ENCODE measurements around the gene PNPLA8. TPM values are rescaled to one million over a fixed set of nuclear protein-coding genes. Genes with fewer than 3 reads are reported as not detected.

PNPLA8 gene
- polyA plus RNA-seq, 3 donors: 10.2 to 80.0 (median 55.5) TPM

- peaks cover 68 to 85% (median 81%) of the 10 kb centered on the region in 3 donors for H3K27me3 Mint-ChIP-seq (ENCODE audit: low read depth in 3 of 3)
- H3K4me3 Mint-ChIP-seq: peak overlapping the region in 1 of 2 donors; percentile 77
- H3K4me3 ChIP-seq (replicated peaks in 1 of 3; ENCODE audit: low read depth in 2 of 3, low read length in 3 of 3): no peak overlapping the region
- H3K27ac Mint-ChIP-seq: no peak overlapping the region
- WGBS (ENCODE audit: insufficient coverage): no CpG with 5 or more reads among the region's 4 CpGs
- no peak overlapping the region for H3K9ac ChIP-seq (ENCODE audit: insufficient read depth, low read length, poor library complexity, severe bottlenecking)
- H3K36me3 ChIP-seq (replicated peaks in 1 of 2; ENCODE audit: control insufficient read depth in 1 of 2, insufficient read depth in 2 of 2, low read length in 2 of 2): no peaks in the 10 kb centered on the region
- peaks cover 59 to 81% of the 10 kb centered on the region in 2 donors for H3K27me3 ChIP-seq (ENCODE audit: control insufficient read depth in 2 of 2, insufficient read depth in 2 of 2, low read length in 2 of 2)
- peaks cover 0 to 3% of the 10 kb centered on the region in 2 donors for H3K36me3 Mint-ChIP-seq
- intact Hi-C loops (cut with micrococcal nuclease): no loop called here
- no peak overlapping the region for H3K4me2 ChIP-seq (replicated peaks; ENCODE audit: extremely low read depth, low read length, poor library complexity, severe bottlenecking)
- H3K4me1 ChIP-seq (ENCODE audit: control insufficient read depth in 1 of 2, insufficient read depth in 2 of 2, low read length in 2 of 2): peaks cover 7 to 17% of the 10 kb centered on the region in 2 donors
- H3K9me3 Mint-ChIP-seq: peaks cover 0 to 4% (median 2%) of the 10 kb centered on the region in 7 donors
- H3K4me1 Mint-ChIP-seq: peaks cover 8% of the 10 kb centered on the region
- no peak overlapping the region for H3K27ac ChIP-seq (ENCODE audit: low read depth in 1 of 2, low read length in 2 of 2)
- H4K20me1 ChIP-seq (ENCODE audit: insufficient read depth, low read length): no peaks in the 10 kb centered on the region
- no peak for DNase-seq
- H3K79me2 ChIP-seq (ENCODE audit: insufficient read depth, low read length): no peaks in the 10 kb centered on the region
- H2AFZ ChIP-seq (ENCODE audit: insufficient read depth, low read depth, low read length, poor library complexity, severe bottlenecking): no peak overlapping the region
- H3K9me3 ChIP-seq (replicated peaks in 1 of 2; ENCODE audit: control insufficient read depth in 1 of 2, insufficient read depth in 1 of 2, low read length in 2 of 2): peaks cover 0 to 19% of the 10 kb centered on the region in 2 donors
- TF ChIP-seq, protein P1, sequence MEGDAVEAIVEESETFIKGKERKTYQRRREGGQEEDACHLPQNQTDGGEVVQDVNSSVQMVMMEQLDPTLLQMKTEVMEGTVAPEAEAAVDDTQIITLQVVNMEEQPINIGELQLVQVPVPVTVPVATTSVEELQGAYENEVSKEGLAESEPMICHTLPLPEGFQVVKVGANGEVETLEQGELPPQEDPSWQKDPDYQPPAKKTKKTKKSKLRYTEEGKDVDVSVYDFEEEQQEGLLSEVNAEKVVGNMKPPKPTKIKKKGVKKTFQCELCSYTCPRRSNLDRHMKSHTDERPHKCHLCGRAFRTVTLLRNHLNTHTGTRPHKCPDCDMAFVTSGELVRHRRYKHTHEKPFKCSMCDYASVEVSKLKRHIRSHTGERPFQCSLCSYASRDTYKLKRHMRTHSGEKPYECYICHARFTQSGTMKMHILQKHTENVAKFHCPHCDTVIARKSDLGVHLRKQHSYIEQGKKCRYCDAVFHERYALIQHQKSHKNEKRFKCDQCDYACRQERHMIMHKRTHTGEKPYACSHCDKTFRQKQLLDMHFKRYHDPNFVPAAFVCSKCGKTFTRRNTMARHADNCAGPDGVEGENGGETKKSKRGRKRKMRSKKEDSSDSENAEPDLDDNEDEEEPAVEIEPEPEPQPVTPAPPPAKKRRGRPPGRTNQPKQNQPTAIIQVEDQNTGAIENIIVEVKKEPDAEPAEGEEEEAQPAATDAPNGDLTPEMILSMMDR (IDR thresholded peaks at IDR 0.05): no peak
These were observed 71.6 kb downstream of the PNPLA8 start for GRCh38 chr7:108454317-108454673.

GRCh38 chr7:108453320-108453719 lies 72.6 kb downstream of the PNPLA8 start:
- H3K4me3 ChIP-seq (replicated peaks in 1 of 3; ENCODE audit: low read depth in 2 of 3, low read length in 3 of 3): no peak overlapping the region
- no CpG with 5 or more reads among the region's 4 CpGs for WGBS (ENCODE audit: insufficient coverage)
- H3K4me2 ChIP-seq (replicated peaks; ENCODE audit: extremely low read depth, low read length, poor library complexity, severe bottlenecking): no peak overlapping the region
- peaks cover 7 to 17% of the 10 kb centered on the region in 2 donors for H3K4me1 ChIP-seq (ENCODE audit: control insufficient read depth in 1 of 2, insufficient read depth in 2 of 2, low read length in 2 of 2)
- DNase-seq: no peak
- no peak overlapping the region for H2AFZ ChIP-seq (ENCODE audit: insufficient read depth, low read depth, low read length, poor library complexity, severe bottlenecking)
- Mint-ChIP-seq H3K4me1 (peaks cover 8% of the 10 kb centered on the region), H3K27me3 (ENCODE audit: low read depth in 3 of 3) (peaks cover 61 to 79% (median 74%) of the 10 kb centered on the region in 3 donors), H3K4me3 (peak overlapping the region in 1 of 2 donors; percentile 42), H3K9me3 (peaks cover 0 to 4% (median 2%) of the 10 kb centered on the region in 7 donors), H3K36me3 (peaks cover 0 to 3% of the 10 kb centered on the region in 2 donors), H3K27ac (no peak overlapping the region)
- intact Hi-C loops (cut with micrococcal nuclease): no loop called here
- no peaks in the 10 kb centered on the region for H3K36me3 ChIP-seq (replicated peaks in 1 of 2; ENCODE audit: control insufficient read depth in 1 of 2, insufficient read depth in 2 of 2, low read length in 2 of 2)
- TF ChIP-seq, protein P1 (IDR thresholded peaks at IDR 0.05): no peak
- no peak overlapping the region for H3K9ac ChIP-seq (ENCODE audit: insufficient read depth, low read length, poor library complexity, severe bottlenecking)
- no peaks in the 10 kb centered on the region for H4K20me1 ChIP-seq (ENCODE audit: insufficient read depth, low read length)
- H3K27ac ChIP-seq (ENCODE audit: low read depth in 1 of 2, low read length in 2 of 2): no peak overlapping the region
- no peaks in the 10 kb centered on the region for H3K79me2 ChIP-seq (ENCODE audit: insufficient read depth, low read length)
- H3K27me3 ChIP-seq (ENCODE audit: control insufficient read depth in 2 of 2, insufficient read depth in 2 of 2, low read length in 2 of 2): peaks cover 57 to 76% of the 10 kb centered on the region in 2 donors
- H3K9me3 ChIP-seq (replicated peaks in 1 of 2; ENCODE audit: control insufficient read depth in 1 of 2, insufficient read depth in 1 of 2, low read length in 2 of 2): peaks cover 0 to 19% of the 10 kb centered on the region in 2 donors
